Cerebellar cortex (tissue), 1 donor: ENCODE data around the gene TGFBRAP1.

ENCODE experiments used
- DNase-seq: peaks from one replicate; pipeline ENCODE4 v3.0.0-alpha.2; 2015; ENCODE audit warnings: low spot score

TGFBRAP1 gene

DNA sequence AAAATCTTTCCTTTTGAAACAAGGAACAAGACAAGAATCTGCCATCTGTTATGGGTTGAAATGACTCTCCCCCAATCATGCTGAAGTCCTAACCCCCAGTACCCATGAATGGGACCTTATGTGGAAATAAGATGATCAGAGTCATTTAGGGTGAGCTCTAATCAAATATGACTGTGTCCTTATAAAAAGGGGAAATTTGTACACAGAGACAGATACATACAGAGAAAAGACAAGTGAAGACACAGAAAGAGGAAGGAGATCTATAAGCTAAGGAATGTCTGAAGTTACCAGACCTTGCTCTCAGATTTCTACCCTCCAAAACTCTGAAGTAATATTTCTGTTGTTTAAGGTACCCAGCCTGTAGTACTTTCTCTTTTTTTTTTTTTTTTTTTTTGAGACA, 15.7 kb downstream of the TGFBRAP1 start:
- no peak for DNase-seq

DNA sequence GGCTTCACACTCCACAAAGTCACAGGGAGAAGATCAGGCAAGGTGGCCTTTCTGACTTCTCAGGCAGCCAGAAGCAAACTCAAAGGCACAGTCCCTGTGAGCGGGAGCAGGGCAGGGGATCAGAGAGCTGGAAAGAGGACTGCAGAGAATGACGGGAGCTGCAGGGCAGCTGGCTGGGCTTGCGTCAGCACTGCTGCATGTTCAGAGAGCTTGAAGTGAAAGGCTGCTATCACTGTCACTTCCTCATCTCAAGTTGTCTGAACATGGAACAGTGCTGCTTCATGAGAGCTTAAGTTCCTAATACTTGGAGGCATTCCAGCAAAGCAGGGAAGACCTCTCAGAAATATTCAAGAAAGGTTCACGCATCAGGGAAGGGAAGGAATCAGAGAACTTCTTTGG, 20.4 kb downstream of the TGFBRAP1 start:
- no peak for DNase-seq

GRCh38 chr2:105308382-105309146, 21.0 kb downstream of the TGFBRAP1 start:
- no peak for DNase-seq

DNA sequence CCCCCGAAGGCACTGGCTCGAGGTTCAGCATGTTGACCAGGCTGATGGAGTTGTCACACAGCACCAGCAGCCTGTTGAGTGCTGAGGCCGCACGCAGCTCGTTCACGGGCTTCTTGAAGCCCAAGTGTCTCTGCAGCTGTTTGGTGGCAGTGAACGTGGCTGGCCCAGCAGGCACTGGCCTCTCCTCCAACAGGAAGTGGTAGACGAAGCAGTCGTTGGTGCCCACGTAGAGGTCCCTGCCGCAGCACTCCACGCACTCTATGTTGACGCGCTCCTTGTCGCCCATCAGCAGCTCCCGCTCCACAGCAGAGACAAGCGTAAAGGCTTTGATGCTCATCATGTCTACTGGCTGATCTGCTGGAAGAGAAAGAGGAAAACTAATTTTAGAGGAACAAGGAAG, 21.6 kb downstream of the TGFBRAP1 start:
- DNase-seq: no peak

DNA sequence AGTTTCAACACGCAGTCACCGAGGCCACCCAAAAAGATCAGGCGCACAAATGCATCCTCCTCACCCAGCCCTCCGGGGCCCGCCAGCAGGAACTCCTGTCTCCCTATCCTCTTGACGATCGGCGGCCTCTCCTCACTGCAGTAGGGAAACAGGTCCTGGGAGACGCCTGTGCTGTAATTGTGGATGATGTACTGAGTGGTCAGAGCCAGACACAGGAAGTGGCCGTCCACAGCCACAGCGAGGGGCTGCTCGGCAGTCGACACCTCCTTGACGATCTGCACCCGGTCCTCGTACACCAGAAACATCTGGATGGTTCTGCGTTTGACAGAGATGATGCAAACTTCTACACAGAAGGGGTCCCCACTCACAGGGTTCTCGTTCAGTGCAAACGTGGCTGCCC, 22.0 kb downstream of the TGFBRAP1 start:
- no peak for DNase-seq

- DNase-seq: no peak
Measured at GRCh38 chr2:105307146-105307545, 22.4 kb downstream of the TGFBRAP1 start.

DNA sequence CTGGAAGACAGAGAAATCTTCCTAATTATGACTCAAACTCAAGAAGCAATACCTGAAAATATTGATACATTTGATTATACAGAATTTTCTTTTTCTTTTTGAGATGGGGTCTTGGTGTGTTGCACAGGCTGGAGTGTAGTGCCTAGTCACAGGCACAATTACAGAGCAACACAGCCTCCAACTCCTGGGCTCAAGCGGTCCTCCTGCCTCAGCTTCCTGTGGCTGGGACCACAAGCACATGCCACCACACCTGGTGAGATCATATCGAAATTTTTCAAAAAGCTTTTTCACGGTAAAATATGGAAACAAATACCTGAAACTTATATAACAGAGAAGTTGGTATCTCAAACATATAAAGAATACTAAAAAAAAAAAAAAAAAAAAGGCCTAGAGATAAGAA, 27.9 kb downstream of the TGFBRAP1 start:
- no peak for DNase-seq

GRCh38 chr2:105299290-105299689, 30.2 kb downstream of the TGFBRAP1 start:
- DNase-seq: no peak

DNA sequence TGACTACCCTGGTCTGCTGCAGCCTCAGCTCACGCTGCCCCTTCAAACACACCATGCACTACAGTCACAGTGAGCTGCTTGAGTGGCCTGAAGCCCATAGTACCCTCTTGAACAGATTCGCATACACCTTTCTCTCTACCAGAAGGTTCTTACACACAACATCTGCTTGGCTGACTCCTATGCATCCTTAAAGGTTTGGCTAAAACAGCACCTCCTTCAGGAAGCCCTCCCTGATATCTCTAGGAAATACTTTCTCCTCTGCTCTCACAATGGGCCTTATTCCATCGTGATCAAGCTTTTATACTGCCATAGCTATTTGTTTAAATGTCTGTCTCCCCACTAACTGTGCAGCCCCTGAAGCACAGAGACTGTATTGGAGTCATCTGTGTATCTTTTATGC, 31.5 kb downstream of the TGFBRAP1 start:
- no peak for DNase-seq

GRCh38 chr2:105297216-105297615, 32.3 kb downstream of the TGFBRAP1 start:
- DNase-seq: no peak

GRCh38 chr2:105296017-105296611, 33.4 kb downstream of the TGFBRAP1 start:
- no peak for DNase-seq

- DNase-seq: peak; percentile 72
Measured at GRCh38 chr2:105294844-105295481, 34.6 kb downstream of the TGFBRAP1 start.

GRCh38 chr2:105294046-105294445, 35.5 kb downstream of the TGFBRAP1 start:
- no peak for DNase-seq

DNA sequence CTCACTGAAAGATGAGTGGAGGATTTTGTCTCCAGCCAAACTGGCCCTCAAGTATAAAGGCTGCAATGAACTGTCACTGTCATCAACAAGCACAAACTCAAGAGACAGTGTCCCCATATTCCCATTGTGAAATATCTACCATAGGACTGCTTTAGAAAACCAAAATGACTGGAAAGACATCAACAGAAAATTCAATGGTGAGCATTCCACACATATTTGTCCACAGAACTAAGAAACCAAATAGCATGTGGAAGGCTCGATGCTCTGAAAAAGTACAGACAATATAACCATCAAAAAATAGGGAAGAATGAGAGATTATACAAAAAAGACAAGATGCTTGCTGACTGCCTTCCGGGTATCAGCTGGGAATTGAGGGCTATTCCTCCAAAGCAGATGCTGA, 37.6 kb downstream of the TGFBRAP1 start:
- DNase-seq: no peak

GRCh38 chr2:105290981-105291660, 38.4 kb downstream of the TGFBRAP1 start:
- no peak for DNase-seq

DNA sequence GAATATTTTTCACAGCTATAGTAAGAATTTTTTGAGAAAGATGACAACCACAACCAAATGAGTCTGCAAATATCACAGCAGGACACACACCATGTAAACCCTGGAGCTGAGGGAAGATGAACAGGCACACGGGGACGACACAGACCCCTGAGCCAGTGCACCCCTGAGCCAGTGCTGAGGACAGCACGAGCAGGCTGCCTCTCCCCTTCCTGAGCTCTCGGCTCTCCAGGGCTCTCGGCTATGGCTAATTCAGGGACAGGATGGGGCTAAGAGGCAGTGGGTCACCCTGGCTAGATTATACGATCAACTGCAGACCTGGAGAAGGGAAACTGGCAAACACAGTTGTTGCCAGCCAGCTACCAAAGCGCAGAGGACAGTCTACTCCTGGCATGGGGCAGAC, 41.4 kb downstream of the TGFBRAP1 start:
- no peak for DNase-seq

- peak; percentile 43 for DNase-seq
Measured at GRCh38 chr2:105287692-105288091, 41.8 kb downstream of the TGFBRAP1 start.

DNA sequence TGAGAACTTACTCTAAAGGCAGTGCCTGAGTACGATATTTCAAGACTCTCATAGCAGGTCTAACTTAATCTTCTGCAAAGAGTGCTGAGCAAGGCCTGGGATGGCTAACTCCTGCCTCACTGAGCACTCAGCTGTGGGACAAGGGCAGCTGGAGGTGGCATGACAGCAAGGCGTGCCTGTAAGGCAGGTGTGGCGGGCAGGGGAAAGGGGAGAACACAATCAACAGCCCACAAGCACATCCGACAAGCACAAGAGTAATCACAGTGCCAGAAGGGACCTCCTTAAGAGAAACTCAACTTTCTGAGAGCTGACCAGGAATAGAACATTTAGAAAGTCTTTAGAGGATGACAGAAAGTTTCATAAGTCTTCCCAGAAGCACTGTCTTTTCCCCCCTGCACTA, 46.0 kb downstream of the TGFBRAP1 start:
- DNase-seq: no peak

- DNase-seq: no peak
Measured at GRCh38 chr2:105280281-105280680, 49.3 kb downstream of the TGFBRAP1 start.

DNA sequence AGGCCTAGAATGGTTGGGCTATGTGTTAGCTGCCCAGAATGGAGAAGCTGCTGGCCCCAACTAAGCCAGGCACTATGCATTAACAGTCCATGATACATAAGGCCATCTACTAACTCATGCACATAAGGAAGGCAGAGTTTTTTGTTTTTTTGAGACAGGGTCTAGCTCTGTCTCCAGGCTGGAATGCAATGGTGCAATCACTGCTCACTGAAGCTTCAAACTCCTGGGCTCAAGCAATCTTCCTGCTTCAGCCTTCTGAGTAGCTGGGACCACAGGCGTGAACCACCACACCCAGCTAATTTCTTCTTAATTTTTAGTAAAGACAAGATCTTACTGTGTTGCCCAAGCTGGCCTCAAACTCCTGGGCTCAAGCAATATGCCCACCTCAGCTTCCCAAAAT, 50.4 kb downstream of the TGFBRAP1 start:
- DNase-seq: no peak

GRCh38 chr2:105278654-105279053, 50.9 kb downstream of the TGFBRAP1 start:
- no peak for DNase-seq

- DNase-seq: no peak
Measured at GRCh38 chr2:105274046-105274445, 55.5 kb downstream of the TGFBRAP1 start.

DNA sequence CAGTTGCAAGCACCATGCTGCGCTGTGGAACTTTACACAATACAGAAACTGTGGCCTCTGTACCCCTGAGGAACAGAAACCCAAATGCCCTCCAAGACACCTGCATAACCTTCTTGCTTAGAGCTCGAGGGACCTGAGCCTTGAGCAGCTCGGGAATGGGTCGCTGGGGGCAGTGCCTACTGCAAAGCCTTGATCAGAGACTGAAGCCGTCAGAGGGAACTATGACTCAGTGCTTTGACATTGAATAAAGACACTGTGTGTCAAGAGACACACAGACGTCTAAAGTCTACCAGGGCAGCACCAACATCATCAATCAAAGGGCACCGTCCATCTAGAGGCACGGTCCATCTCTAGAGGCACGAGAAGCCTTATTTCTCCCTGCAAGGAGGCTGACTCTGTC, 57.4 kb downstream of the TGFBRAP1 start:
- DNase-seq: no peak
